Sigmoid colon (tissue), 4 donors: ENCODE measurements around the gene ADGRE3.

Experiments
- EP300 ChIP-seq, 4 donors: sonication (generic); formaldehyde crosslinking; IDR thresholded peaks; one replicate each; pipeline ENCODE4 v1.6.1; 2017; ENCODE audit warnings: antibody characterized with exemption in 4 of 4
- POLR2AphosphoS5 ChIP-seq, 4 donors: sonication (generic); formaldehyde crosslinking; IDR thresholded peaks; one replicate each; pipeline ENCODE4 v1.6.1; 2017; ENCODE audit warnings: antibody characterized with exemption in 4 of 4
- TF ChIP-seq, protein P1 (sequence below), 4 experiments: fragments of 450-650 bp in 3 of 4; fragments of 200-600 bp in 1 of 4; IDR thresholded peaks; one replicate each; pipeline ENCODE4 v1.5.1; 2016 to 2019; ENCODE audit warnings: antibody characterized with exemption in 4 of 4, mild to moderate bottlenecking in 3 of 4, moderate library complexity in 2 of 4

DNA sequence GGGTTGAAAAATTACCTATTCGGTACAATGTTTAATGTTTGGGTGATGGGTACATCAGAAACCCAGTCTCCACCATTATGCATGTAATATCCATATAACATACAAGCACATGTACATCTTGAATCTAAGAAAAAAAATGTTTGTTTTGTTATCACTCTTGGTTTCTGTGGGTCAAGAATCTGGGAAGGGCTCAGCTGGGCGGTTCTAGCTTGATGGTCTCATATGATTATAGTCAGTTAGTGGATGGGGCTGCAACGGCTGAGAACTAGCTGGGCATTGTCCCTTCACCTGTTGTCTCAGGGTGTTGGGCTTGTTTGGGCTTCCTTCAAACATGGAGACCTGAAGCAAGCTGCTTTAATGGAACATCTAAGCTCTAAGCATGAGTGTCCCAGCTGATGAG lies 4.7 kb downstream of the ADGRE3 start:
- no peak for TF ChIP-seq POLR2AphosphoS5 (IDR thresholded peaks at IDR 0.05)
- TF ChIP-seq, protein P1, sequence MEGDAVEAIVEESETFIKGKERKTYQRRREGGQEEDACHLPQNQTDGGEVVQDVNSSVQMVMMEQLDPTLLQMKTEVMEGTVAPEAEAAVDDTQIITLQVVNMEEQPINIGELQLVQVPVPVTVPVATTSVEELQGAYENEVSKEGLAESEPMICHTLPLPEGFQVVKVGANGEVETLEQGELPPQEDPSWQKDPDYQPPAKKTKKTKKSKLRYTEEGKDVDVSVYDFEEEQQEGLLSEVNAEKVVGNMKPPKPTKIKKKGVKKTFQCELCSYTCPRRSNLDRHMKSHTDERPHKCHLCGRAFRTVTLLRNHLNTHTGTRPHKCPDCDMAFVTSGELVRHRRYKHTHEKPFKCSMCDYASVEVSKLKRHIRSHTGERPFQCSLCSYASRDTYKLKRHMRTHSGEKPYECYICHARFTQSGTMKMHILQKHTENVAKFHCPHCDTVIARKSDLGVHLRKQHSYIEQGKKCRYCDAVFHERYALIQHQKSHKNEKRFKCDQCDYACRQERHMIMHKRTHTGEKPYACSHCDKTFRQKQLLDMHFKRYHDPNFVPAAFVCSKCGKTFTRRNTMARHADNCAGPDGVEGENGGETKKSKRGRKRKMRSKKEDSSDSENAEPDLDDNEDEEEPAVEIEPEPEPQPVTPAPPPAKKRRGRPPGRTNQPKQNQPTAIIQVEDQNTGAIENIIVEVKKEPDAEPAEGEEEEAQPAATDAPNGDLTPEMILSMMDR (IDR thresholded peaks at IDR 0.05): no peak
- TF ChIP-seq EP300 (IDR thresholded peaks at IDR 0.05): no peak
